Putamen (tissue), 1 donor: ENCODE data around the gene LMTK3.
"Not testable (repeated sequence)": the region's sequence is repeated elsewhere in the genome, so short reads cannot be mapped to it uniquely, and the experiment has no call there.

Experiments
- DNase-seq: peaks from one replicate; pipeline ENCODE4 v3.0.0-alpha.2; 2016; ENCODE audit warnings: low spot score

Gene LMTK3

DNA sequence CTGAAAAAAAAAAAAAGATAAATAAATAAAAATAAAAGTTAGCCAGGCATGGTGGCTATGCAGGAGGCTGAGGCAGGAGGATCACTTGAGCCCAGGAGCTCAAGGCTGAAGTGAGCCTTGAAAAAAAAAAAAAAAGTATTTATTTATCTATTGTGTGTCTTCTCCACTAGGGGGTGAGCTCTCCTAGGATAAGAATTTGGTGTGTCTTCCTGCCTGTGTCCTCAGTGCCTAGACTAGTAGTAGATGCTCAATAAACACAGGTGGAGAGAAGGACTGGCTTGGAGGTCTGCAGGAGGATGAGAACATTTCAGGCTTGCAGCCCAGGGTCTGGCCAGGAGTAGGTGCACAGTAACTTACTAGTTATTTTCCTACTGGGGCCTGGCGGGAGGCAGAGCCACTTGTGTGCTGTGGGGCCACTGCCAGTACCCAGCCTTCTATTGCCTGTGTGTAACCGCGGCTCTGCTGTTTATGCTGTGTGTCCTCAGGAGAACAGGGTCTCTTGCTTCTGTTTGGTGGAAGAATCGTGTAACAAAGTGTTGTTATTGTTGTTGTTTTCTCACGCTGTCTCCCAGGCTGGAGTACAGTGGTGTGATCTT, 5.4 kb downstream of the LMTK3 start:
- DNase-seq = no peak

- no peak for DNase-seq
Observed at GRCh38 chr19:48502350-48503018, 9.2 kb downstream of the LMTK3 start.

GRCh38 chr19:48501494-48502349, 9.9 kb downstream of the LMTK3 start:
- no peak for DNase-seq

- DNase-seq = no peak
Observed at GRCh38 chr19:48500830-48501493, 10.7 kb downstream of the LMTK3 start.

GRCh38 chr19:48499316-48500090, 12.1 kb downstream of the LMTK3 start:
- DNase-seq = no peak

GRCh38 chr19:48498595-48499311, 12.9 kb downstream of the LMTK3 start:
- DNase-seq = no peak

DNA sequence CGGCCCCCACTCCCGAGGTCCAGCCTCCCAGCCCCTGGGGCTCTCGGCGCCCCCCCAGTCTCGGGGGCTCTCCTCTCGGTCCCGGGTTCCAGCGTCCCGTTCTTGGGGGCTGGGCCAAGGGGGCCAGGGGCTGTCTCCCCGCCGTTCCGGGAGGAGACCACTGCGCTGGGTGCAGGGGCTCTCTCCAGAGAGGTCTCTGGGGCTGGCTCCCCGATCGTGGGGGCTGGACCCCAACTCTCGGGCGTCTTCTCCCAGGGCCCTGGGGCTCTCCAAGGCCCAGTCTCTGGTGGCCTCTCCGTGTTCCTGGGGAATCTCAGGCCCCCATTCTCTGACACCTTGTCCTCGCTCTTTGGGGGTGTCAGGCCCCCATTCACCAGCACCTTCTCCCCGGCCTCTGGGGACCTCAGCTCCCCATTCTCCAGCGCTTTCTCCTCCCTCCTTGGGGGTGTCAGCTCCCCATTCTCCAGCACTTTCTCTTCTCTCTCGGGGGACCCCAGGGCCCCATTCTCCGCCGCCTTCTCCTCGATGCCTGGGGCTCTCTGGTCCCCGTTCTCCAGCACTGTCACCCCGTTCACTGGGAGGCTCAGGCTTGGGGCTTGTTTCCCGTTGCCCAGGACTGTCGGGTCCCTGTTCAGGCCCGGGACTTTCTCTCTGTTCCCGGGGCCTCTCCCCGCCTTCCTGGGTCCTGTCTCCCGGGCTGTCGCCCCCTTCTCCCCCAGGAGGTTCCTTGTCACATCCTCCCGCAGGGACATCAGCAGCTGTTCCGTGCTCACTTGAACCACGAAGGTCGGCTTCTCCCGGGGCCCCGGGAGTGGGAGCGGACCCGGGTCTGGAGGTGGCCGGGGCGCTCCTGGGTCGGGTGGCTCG, 13.7 kb downstream of the LMTK3 start:
- no peak for DNase-seq

DNA sequence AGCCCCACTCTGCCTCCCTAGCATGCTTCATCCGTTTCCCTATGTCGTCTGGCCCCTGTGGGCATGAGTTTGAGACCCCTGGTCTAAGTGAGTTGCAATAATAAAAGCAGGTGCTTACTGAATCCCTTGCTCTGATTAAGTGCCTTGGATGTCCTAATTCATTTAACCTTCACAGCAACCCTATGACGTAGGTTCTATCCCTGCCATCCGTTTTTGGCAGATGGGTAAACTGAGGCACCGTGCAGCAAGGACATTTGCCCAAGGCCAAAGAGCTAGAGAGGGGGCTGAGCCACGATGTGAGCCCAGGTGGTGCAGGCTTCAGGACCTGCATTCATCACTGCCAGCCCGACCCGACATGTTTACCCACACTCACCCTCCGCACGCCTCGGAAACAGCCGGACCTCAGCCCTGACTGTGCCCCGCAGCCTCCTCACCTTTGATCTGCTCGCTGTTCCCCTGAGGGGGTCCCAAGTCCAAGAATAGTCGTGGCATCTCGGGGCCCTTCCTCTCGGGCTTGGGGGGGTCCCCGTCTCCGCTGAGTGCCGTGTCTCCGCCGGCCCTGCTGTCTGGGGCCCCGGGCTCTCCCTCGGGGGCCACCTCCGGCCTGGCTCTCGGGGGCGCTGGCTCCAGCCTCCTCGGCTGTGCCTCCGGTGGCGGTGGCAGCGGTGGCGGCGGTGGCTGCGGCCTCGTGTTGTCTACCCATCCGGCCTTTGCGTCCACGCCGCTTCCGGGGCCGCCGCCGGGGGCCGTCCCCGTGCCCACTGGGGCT, 14.5 kb downstream of the LMTK3 start:
- DNase-seq = no peak

DNA sequence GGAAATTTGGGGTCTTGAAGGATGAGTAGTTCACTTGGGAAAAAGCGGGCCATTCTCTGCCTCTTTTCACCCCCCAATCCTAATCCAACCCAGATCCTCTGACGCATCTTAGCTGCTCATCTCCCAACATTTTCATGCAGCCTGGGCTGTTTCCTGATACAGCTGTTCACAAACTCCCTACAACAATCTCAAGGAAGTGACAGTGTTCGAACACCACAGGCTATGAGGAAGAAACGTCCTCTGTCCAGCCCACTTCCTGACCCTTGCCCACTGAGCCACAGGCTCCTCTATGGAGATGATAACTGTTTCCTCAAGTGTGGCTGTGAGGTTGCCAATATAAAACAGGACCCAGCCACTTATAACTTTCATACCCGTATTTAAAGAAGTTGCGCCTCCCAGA, 16.2 kb downstream of the LMTK3 start:
- DNase-seq = no peak

GRCh38 chr19:48493718-48494401, 17.8 kb downstream of the LMTK3 start:
- DNase-seq = no peak

GRCh38 chr19:48492925-48493717, 18.5 kb downstream of the LMTK3 start:
- DNase-seq = peak; percentile 78

DNA sequence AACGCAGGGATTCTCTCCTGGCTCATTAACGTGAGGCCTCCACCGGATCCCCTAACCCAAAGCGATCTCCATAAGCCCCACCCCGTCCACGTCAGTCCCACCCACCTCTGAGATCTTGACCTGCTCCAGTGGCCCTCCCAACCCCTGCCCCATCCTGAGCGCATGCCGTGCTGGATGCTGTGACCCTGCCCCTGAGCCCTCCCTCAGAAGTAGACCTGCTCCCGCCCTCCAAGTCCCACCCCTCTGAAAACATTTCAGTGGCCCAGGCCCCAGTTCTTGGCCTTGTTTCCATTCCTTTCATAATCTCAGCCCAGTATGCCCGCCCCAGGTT, 19.9 kb downstream of the LMTK3 start:
- no peak for DNase-seq

- DNase-seq = no peak
Observed at GRCh38 chr19:48490981-48491792, 20.4 kb downstream of the LMTK3 start.

DNA sequence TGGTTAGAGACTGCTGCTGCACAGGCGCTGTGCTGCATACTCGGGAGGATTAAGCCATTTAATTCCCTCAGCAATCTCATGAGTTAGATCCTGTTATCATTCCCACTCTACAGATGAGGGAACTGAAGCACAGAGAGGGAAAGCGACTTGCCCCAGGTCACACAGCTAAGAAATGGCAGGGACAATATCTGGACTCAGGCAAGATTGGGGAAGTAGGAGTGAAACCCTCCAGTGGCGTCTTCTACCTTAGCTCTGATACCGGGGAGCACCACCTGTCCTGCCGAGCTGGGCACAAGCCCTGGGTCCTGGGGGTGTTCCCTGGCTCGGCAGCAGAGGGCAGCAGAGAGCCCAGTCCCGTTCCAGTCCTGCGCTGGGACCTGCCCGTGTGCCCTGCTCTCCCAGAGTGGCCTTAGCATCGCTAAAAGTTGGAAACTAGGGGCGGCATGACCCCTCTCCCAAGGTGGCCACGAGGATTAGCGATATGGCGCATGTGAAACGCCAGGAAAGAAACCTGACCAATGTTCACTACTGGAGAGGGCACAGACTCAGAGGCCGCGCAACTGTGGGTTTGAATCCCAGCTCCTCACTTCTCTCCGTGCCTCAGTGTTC, 21.9 kb downstream of the LMTK3 start:
- DNase-seq = no peak

DNA sequence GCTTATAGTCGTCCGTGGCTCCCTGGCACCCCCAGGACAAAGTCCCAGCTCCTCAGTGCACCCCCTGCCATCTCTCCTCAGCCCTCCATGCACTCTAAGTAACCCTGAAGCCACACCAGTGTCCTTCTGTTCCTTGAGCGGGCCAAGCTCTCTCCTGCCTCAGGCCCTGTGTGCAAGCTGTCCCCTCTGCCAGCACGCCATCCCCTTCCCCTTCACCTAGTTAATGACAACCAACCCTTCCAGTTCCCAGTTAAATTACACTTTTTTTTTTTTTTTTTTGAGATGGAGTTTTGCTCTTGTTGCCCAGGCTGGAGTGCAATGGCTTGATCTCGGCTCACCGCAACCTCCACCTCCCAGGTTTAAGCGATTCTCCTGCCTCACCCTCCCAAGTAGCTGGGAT, 23.2 kb downstream of the LMTK3 start:
- not testable (repeated sequence) for DNase-seq

- DNase-seq = no peak
Observed at GRCh38 chr19:48487948-48488347, 23.7 kb downstream of the LMTK3 start.

- no peak for DNase-seq
Observed at GRCh38 chr19:48487544-48487943, 24.1 kb downstream of the LMTK3 start.
